ENCODE results near the gene HSPA12A. TPM values are rescaled to one million over a fixed set of nuclear protein-coding genes. Genes with fewer than 3 reads are reported as not detected.

Gene HSPA12A
- total RNA-seq, 1 donor from 2014 or later, result 4.0 TPM

DNA sequence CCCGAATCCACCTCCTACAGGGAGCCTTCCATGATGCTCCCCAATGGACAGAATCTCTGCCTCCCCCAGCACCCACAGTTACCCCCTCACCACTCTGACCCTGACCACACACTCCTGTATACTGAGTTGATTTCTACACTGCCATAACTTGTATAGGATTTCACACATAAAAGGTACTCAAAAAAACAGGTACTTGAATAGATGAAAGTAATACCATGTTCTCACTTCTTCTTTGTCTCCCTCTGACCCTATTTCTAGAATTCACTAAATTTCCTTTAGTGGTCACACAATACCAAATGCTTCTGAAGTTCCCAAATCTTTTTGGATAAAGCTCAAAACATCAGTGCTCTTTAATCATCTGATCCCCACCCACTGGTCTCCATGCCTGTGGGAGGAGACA, 45.4 kb downstream of the HSPA12A start:
- H3K36me3 Mint-ChIP-seq (ENCODE audit: unreplicated experiment), result no peaks in the 10 kb centered on the region
- no peaks in the 10 kb centered on the region for H3K27me3 Mint-ChIP-seq (ENCODE audit: unreplicated experiment)
- H3K9me3 Mint-ChIP-seq (ENCODE audit: unreplicated experiment), result no peaks in the 10 kb centered on the region
- no peak overlapping the region for H3K4me3 Mint-ChIP-seq (ENCODE audit: unreplicated experiment)
- no peak overlapping the region for H3K27ac Mint-ChIP-seq (ENCODE audit: unreplicated experiment)
- TF ChIP-seq, protein P1, sequence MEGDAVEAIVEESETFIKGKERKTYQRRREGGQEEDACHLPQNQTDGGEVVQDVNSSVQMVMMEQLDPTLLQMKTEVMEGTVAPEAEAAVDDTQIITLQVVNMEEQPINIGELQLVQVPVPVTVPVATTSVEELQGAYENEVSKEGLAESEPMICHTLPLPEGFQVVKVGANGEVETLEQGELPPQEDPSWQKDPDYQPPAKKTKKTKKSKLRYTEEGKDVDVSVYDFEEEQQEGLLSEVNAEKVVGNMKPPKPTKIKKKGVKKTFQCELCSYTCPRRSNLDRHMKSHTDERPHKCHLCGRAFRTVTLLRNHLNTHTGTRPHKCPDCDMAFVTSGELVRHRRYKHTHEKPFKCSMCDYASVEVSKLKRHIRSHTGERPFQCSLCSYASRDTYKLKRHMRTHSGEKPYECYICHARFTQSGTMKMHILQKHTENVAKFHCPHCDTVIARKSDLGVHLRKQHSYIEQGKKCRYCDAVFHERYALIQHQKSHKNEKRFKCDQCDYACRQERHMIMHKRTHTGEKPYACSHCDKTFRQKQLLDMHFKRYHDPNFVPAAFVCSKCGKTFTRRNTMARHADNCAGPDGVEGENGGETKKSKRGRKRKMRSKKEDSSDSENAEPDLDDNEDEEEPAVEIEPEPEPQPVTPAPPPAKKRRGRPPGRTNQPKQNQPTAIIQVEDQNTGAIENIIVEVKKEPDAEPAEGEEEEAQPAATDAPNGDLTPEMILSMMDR (IDR thresholded peaks at IDR 0.05), result no peak
- H3K4me1 Mint-ChIP-seq (ENCODE audit: unreplicated experiment), result no peaks in the 10 kb centered on the region
- DNase-seq (ENCODE audit: extremely low spot score, unreplicated experiment), result no peak

DNA sequence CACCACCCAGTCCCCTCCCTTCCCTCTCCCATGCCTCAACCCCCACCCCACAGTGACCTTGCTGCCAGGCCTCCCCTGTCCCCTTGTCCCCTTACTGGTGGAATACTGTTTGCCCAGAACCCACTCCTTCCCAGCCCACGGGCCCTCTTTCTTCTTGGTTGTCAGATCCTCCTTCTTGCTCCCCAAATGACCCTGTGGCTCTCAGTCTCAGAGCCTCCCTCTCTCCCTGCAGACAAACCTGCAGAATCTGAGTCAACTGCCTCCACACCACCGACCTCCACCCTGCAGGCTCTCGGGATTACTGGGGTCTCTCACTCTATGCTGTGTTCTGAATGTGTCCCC, 47.5 kb downstream of the HSPA12A start:
- Mint-ChIP-seq H3K27ac (ENCODE audit: unreplicated experiment) (no peak overlapping the region), H3K9me3 (ENCODE audit: unreplicated experiment) (no peaks in the 10 kb centered on the region)

DNA sequence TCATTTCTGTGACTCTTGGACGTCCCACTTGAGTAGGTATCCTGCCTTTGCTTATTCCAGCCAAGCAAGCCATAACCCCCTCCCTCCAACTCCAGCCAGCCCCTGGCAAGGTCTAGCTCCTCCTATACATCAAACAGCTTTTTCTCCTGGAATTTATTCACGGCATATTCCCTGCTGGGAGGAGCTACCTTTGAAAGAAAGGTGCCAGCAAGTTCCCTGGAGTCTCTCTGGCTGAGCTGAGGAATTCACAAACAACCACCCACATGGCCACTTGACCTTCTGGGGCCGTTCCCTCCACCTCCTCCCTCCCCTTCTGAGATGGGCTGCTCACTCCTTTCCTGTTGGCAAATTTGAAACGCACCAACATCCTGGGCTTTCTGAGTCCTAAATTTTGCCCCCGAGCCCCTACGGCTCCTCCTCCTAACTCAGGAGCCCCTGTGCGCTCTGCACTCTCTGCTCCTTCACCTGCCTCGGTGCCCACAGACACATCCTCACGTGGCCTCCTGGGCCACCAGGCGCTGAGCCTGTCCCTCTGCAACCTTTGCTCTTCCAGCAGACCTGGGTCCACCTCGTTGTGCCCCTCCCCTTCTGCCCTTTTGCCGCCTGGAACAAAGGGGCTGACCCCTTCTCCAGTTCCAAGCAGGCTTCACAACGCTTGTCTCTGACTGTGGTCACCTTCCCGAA, 48.0 kb downstream of the HSPA12A start:
- no peak overlapping the region for H3K4me3 Mint-ChIP-seq (ENCODE audit: unreplicated experiment)
- TF ChIP-seq, protein P1 (IDR thresholded peaks at IDR 0.05), result no peak
- H3K4me1 Mint-ChIP-seq (ENCODE audit: unreplicated experiment), result peaks cover 7% of the 10 kb centered on the region
- H3K9me3 Mint-ChIP-seq (ENCODE audit: unreplicated experiment), result no peaks in the 10 kb centered on the region
- no peaks in the 10 kb centered on the region for H3K27me3 Mint-ChIP-seq (ENCODE audit: unreplicated experiment)
- no peak for DNase-seq (ENCODE audit: extremely low spot score, unreplicated experiment)
- H3K27ac Mint-ChIP-seq (ENCODE audit: unreplicated experiment), result no peak overlapping the region
- H3K36me3 Mint-ChIP-seq (ENCODE audit: unreplicated experiment), result no peaks in the 10 kb centered on the region

More for the DNA sequence above, 47.5 kb downstream of the HSPA12A start:
- TF ChIP-seq, protein P1 (IDR thresholded peaks at IDR 0.05), result no peak
- no peak overlapping the region for H3K4me3 Mint-ChIP-seq (ENCODE audit: unreplicated experiment)
- H3K27me3 Mint-ChIP-seq (ENCODE audit: unreplicated experiment), result no peaks in the 10 kb centered on the region
- DNase-seq (ENCODE audit: extremely low spot score, unreplicated experiment), result no peak
- peaks cover 7% of the 10 kb centered on the region for H3K4me1 Mint-ChIP-seq (ENCODE audit: unreplicated experiment)
- no peaks in the 10 kb centered on the region for H3K36me3 Mint-ChIP-seq (ENCODE audit: unreplicated experiment)

DNA sequence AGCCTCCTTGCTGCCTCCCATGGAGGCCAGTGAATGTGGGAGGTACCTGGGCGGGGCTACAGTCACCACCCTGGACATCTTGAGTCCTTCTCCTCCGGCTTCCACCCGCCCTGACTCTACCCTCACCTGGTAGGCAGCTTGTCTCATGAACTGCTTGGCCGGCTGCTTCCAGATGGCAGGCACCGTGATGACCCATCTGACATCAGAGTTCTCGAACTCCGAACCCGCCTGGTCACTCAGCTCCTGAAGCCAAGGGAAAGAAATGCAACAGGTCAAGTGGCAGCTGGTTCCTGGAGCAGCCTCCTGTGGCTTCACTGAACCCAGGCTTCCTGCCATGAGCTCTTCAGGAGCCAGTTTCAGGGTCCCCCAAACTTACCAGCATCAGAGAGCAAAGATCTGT, 50.1 kb downstream of the HSPA12A start:
- H3K4me3 Mint-ChIP-seq (ENCODE audit: unreplicated experiment), result no peak overlapping the region
- no peak for DNase-seq (ENCODE audit: extremely low spot score, unreplicated experiment)
- H3K9me3 Mint-ChIP-seq (ENCODE audit: unreplicated experiment), result no peaks in the 10 kb centered on the region
- no peaks in the 10 kb centered on the region for H3K36me3 Mint-ChIP-seq (ENCODE audit: unreplicated experiment)
- H3K27ac Mint-ChIP-seq (ENCODE audit: unreplicated experiment), result no peak overlapping the region
- no peaks in the 10 kb centered on the region for H3K27me3 Mint-ChIP-seq (ENCODE audit: unreplicated experiment)
- peaks cover 7% of the 10 kb centered on the region for H3K4me1 Mint-ChIP-seq (ENCODE audit: unreplicated experiment)
- TF ChIP-seq, protein P1 (IDR thresholded peaks at IDR 0.05), result no peak

DNA sequence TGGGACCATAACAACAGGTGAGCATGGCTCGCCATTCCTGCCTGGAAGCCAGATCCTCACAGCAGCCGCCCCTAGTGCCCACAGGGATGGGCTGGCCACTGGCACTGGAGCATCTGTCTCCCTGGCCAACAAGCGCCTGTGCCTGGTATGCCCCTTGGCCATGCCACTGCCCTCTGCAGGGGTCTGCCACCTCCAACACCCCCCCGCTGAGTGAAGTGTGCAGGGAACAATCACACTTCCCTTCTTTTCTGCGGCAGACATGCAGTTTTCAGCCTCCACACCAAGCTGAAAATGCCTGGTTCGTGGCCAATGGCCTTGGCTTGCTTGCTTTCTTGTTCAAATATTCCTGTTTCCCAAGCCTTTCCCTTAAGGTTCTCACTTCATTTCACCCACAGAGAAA, 50.7 kb downstream of the HSPA12A start:
- Mint-ChIP-seq H3K27me3 (ENCODE audit: unreplicated experiment) (no peaks in the 10 kb centered on the region), H3K27ac (ENCODE audit: unreplicated experiment) (no peak overlapping the region), H3K4me1 (ENCODE audit: unreplicated experiment) (peaks cover 7% of the 10 kb centered on the region), H3K9me3 (ENCODE audit: unreplicated experiment) (no peaks in the 10 kb centered on the region), H3K36me3 (ENCODE audit: unreplicated experiment) (no peaks in the 10 kb centered on the region), H3K4me3 (ENCODE audit: unreplicated experiment) (no peak overlapping the region)
- DNase-seq (ENCODE audit: extremely low spot score, unreplicated experiment), result no peak
- TF ChIP-seq, protein P1 (IDR thresholded peaks at IDR 0.05), result no peak
